NCI-H1105 treated with DMSO at 0.1 percent for 48 hours (cell line): Measurements from ENCODE around the gene FIGN.

Experiments used
- DNase-seq: peaks from one replicate; lab custom pipeline; 2025; lab: John Stamatoyannopoulos, UW

Gene FIGN

GRCh38 chr2:163735685-163736432 lies at the start of gene FIGN:
TSS of gene FIGN (minus strand) at chr2:163736008. CDS start at chr2:163734927, 1,081 bp downstream.
- peak; percentile 72 for DNase-seq

DNA sequence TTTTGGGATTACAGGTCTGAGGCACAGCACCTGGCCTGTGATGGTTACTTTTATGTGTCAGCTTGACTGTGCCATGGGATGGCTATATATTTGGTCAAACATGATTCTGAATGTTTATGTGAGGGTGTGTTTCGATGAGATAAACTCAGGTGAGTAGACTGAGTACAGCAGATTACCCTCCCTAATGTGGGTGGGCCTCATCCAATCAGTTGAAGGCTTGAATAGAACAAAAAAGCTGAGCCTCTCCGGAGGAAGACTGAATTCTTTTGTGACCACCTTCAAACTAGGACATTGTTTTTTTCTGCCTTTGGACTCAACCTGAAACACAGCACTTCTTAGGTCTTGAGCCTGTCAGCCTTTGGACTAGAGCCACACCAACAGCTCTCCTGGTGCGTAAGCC lies 49.4 kb upstream of the FIGN start:
- no peak for DNase-seq

GRCh38 chr2:163779970-163780597 lies 44.3 kb upstream of the FIGN start:
- peak; percentile 35 for DNase-seq

DNA sequence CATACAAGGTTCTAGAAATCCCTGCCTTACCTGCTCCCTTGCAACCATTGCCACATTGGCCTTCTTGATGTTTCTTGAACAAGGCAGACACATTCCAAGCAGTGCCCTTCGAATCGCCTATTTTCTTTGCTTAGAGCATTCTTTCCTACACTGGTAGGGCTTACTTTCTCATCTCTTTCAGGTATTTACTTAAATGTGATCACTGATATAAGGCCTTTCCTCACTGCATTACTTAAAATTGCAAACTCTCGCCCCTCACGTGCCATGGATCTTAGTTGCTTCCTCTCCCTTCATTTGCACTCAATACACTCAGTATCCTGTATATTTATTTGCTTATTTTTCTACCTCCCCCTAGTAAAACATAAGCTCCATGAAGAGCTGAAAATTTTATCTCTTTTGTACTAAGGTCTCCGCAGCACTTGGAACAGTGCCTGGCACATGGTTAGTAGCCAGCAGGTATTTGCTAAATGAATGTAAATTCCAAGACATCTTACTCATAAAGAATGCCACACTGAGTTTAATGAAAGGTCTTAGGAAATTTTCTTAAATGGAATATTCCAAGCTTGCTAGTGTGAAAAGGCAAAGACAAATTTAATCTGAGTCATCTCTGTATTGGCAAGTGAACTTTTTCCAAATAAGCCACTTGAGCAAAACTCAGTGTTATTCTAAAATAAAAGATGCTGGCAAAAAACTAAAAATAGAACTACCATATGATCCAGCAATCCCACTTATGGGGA lies 42.4 kb upstream of the FIGN start:
- no peak for DNase-seq

GRCh38 chr2:163775304-163775703 lies 39.5 kb upstream of the FIGN start:
- no peak for DNase-seq

DNA sequence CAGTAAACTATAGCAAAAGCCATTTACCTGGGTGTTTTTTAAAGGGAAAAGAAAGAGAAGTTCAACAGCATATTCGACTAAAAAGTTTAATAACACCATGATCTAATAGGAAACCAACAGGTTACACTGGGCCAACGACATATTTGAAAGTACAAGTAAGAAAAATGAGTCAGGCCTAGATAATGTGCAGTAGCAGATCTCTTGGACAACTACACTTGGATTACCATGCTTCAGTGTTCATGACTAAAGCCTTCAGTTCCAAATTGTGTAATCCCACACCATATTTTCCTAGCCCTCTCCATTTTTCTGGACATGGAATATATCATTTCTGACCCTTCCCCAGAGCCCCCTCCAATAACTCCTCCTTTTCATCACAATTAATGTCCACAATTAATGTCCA lies 39.1 kb upstream of the FIGN start:
- DNase-seq, result no peak

DNA sequence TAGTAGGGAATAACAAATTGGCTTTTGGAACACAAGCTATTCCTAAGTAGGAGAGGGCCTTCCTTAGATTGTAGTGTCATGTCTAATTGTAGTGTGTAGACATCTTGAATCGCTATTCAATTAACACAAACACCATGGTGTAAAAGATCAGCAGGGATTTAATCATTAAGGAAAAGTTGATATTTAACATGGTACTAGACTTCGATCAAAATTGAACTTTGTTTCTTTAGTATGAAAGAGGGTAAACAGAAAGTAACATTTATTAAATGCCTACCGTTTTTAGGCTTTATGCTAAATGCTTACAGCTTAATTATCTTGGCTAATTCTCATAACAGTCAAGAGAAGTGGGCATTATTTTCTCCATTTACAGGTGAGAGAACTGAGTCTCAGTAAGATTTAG lies 37.5 kb upstream of the FIGN start:
- DNase-seq, result no peak

- no peak for DNase-seq
These were observed 35.8 kb upstream of the FIGN start for GRCh38 chr2:163771596-163771995.

DNA sequence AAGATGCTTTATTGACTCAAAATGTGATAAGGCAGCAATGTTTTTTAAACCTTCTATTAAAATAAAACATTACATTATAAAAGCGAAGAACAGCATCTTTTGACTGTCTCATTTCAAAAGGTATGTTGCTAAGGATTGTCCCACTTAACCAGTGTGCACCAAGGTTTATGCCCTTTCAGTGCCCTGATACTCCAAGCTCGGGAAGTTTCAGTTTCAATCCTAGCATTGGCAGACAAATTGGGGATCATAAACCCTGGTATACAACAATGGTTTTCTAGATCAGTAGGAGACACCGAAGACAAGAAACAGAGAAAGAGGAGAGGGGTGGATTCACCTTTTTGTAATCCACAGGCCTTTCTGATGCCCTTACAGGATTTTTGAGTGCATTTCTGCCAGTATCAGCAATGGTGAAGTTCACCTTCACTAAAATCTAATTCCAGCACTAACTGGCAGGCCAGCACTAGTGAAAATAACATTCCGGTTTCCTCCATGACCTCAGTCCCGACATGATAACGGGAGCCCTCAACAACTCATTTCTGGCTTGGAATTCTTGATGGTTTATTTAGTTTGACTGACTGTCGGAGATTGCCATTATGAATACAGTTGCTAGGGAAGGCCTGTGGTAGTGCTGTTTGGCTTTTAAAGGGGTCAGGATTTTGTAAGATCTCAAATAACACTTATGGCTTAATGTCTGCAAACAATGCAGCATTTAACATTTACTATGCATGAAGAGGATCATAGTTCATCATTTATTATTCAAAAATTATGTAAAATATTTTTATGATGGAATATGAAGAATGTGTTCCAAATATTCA lies 33.3 kb upstream of the FIGN start:
- no peak for DNase-seq

GRCh38 chr2:163767097-163767496 lies 31.3 kb upstream of the FIGN start:
- no peak for DNase-seq

GRCh38 chr2:163764566-163764965 lies 28.8 kb upstream of the FIGN start:
- no peak for DNase-seq

DNA sequence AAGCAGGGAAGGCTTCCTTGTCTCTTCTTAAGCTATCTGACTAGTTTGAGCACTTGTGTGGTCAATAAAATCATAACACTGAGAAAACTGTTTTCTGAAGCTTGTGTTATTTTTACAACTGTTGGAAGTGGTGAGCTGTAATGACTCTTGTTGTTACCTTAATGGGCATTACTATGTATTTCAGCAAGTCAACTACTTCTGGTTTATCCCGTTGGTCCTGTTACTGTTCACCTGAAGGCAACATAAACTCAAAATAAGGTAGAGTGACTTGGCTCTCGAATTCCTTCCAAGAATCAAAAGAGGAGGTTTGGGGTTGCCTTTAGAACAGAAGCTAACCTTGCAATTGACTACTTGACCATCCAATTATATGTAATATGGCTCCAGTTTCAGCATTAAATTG lies 23.2 kb upstream of the FIGN start:
- DNase-seq, result no peak

- DNase-seq, result no peak
These were observed 22.0 kb upstream of the FIGN start for GRCh38 chr2:163757814-163758213.

- DNase-seq, result no peak
These were observed 20.8 kb upstream of the FIGN start for GRCh38 chr2:163756588-163756987.

DNA sequence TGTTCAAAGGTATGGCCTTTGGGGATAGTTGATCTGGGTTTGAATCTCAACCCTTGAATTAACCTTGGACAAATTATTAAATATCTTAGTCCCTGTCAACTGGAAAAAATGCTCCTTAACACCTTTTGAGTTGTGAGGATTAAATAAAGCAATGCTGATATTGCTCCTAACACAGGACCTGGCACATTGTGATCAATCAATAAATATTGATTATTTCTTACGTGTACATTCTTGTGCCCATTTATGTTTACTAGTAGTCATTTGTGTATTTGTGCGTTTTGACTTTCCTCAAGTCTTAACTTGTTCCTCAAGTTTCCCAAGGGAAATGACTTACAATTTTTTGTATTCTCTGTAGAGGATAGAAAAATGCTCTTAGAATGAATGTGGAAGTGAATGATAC lies 19.6 kb upstream of the FIGN start:
- no peak for DNase-seq

- DNase-seq, result no peak
These were observed 17.9 kb upstream of the FIGN start for GRCh38 chr2:163753726-163754125.

GRCh38 chr2:163752267-163752666 lies 16.5 kb upstream of the FIGN start:
- DNase-seq, result no peak

DNA sequence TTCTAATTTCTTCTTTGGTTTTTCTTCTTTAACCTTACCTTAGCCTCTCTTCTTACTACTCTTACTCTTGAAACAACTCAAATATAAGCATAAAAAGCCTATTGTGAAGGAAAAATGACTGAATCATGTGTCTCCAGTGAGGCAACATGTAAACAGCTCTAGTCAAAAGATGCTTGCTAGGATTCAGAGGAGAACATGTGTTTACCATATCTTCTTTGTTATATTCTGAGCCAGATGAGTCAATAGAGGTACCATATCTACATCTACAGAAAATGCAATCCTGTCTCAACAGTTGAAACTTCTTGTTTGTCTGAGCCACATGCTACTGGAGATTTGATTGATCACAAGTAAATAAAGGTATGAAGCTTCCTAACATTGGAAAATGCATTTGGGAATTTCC lies 15.9 kb upstream of the FIGN start:
- DNase-seq, result no peak

DNA sequence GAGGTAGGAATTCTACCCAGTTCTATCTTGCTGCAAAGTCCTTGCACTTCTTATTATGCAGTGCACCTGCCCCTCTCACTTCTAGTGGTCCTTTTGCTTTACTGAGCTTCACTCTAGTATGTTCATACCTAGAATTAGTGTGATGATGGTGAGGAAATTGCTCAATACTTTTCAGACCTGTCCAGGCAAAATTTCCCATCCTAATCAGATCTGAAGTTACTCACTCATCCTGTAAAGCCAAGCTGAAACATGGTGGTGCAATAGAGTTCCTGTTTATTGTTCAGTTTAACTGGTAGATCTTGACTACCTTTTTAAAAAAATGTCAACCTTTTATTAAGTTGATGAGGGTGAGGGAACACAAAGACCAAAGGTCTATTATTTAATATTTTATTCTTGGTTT lies 12.6 kb upstream of the FIGN start:
- no peak for DNase-seq

DNA sequence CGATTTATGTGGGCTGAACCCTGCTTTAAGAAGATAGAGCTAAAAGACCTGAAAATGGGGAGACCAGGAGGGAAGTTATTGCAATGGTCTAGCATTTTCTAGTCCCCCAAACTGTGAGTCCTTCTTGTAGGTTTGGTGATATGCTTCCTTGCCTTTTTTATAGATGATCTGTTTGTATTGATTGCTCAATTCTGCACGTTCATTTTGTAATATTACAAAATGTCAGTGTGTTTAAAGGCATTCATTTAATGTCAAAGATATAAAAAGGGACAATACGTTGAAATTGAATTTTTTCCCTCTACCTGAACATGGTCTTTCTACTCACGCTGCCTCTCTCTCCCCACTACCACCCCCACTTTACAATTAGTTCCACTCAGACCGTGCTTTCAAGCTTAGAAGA lies 5.6 kb upstream of the FIGN start:
- DNase-seq, result no peak

DNA sequence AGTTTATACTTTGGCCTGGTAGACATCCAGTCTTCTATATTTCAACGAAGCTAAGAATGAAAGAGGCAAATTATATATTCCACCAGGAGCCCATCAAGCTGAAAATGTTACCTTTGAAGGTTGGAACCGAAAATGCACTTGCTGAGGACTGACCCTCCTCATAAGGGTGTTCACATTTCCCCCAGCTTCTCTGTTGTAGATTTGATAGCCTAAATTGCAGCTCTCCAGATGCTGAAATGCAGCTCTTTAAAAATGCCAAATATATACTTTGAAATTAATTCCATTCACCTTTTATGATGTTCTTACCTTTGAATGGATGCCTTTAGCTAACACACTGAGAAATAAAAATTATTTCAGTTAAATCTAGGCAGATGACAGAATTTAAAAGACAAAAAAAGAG lies 1.8 kb upstream of the FIGN start:
- DNase-seq, result no peak

DNA sequence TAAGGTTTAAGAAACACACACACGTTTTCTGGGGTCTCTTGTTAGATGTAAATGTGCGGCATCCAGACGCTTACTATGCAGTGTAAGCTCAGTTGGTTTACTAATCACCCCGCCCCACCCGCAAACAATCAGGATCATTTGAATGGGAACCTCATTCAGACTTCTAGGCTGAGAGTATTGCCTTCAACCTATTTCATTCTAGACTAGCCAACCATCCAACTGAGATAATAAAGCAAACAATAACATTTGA lies 1.3 kb upstream of the FIGN start:
- DNase-seq, result no peak
